ENCODE data around the gene RABGAP1L. TPM values are rescaled to one million over a fixed set of nuclear protein-coding genes. Genes with fewer than 3 reads are reported as not detected.

RABGAP1L gene
- total and polyA plus RNA-seq, 10 of the 15 experiments (the other 5 are each of a cell fraction or from before 2014, with no cell fraction given): 5.8 to 194 (median 113) TPM

DNA sequence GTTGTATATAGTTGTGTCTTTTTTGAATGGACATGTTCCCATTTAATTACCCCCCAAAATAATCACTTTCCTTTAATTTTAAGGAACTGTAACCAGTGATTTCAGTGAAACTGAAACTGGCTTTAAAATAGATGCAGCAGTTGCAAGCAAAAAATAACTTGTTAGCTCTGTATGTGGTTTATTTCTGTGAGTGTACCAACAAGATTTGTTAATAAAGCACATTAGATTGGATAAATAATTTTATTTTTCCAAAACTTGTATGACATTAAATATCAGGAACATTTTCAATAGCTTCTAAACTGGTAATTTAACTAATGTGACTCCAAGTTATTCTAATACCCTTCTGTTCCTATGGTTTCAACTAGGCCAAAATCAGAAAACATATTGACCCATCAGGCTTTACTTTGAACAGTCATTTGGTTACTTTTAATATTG lies 656.2 kb downstream of the RABGAP1L start (continued):
- TF ChIP-seq RAD21 (IDR thresholded peaks at IDR 0.05; ENCODE audit: insufficient read depth, low read depth, low read length) (no peak), POLR2AphosphoS2 (IDR thresholded peaks at IDR 0.05; ENCODE audit: low read depth, low read length) (no peak), SRF (IDR thresholded peaks at IDR 0.05; ENCODE audit: low read depth in 2 of 2, low read length in 2 of 2) (0 out of 4 replicates have a peak, but pooled peaks of 1 of the 2 experiments have one; percentile 50), HDAC6 (IDR thresholded peaks at IDR 0.05; ENCODE audit: unreplicated experiment) (no peak), BHLHE40 (IDR thresholded peaks at IDR 0.05; ENCODE audit: borderline replicate concordance in 1 of 2, low read depth in 2 of 2, low read length in 1 of 2) (peak in 1 of 2 experiments; percentile 59; a peak in 2 of 4 replicates), ESRRA (IDR thresholded peaks at IDR 0.05; ENCODE audit: low read length) (no peak), KLF5 (IDR thresholded peaks at IDR 0.05; ENCODE audit: partially characterized antibody) (no peak), PML (IDR thresholded peaks at IDR 0.05; ENCODE audit: low read length) (peak; percentile 88), ZNF24 (IDR thresholded peaks at IDR 0.05) (peak; percentile 77), TAF1 (IDR thresholded peaks at IDR 0.05; ENCODE audit: borderline replicate concordance, low read depth, low read length) (no peak), TCF7 (IDR thresholded peaks at IDR 0.05; ENCODE audit: borderline replicate concordance) (peak; percentile 66; the same call in 1 of the 2 replicates), ZBED1 (IDR thresholded peaks at IDR 0.05; ENCODE audit: borderline replicate concordance) (peak; percentile 75; the same call in 1 of the 2 replicates), RB1 (IDR thresholded peaks at IDR 0.05; ENCODE audit: borderline replicate concordance) (no peak), TCF3 (IDR thresholded peaks at IDR 0.05; ENCODE audit: borderline replicate concordance, insufficient read depth, low read depth, low read length) (no peak), POLR2AphosphoS5 (IDR thresholded peaks at IDR 0.05; ENCODE audit: low read length) (no peak), BCL11A (IDR thresholded peaks at IDR 0.05; ENCODE audit: low read depth, low read length) (peak; percentile 93), BRCA1 (IDR thresholded peaks at IDR 0.05; ENCODE audit: low read depth, low read length) (no peak), EED (IDR thresholded peaks at IDR 0.05; ENCODE audit: low read depth) (no peak), JUNB (IDR thresholded peaks at IDR 0.05) (peak; percentile 93), KDM1A (IDR thresholded peaks at IDR 0.05; ENCODE audit: borderline replicate concordance) (no peak)
- TF ChIP-seq, protein P1, sequence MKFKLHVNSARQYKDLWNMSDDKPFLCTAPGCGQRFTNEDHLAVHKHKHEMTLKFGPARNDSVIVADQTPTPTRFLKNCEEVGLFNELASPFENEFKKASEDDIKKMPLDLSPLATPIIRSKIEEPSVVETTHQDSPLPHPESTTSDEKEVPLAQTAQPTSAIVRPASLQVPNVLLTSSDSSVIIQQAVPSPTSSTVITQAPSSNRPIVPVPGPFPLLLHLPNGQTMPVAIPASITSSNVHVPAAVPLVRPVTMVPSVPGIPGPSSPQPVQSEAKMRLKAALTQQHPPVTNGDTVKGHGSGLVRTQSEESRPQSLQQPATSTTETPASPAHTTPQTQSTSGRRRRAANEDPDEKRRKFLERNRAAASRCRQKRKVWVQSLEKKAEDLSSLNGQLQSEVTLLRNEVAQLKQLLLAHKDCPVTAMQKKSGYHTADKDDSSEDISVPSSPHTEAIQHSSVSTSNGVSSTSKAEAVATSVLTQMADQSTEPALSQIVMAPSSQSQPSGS (IDR thresholded peaks at IDR 0.05; ENCODE audit: low read length): peak; percentile 98
- TF ChIP-seq, protein P2, sequence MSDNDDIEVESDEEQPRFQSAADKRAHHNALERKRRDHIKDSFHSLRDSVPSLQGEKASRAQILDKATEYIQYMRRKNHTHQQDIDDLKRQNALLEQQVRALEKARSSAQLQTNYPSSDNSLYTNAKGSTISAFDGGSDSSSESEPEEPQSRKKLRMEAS (IDR thresholded peaks at IDR 0.05; ENCODE audit: low read depth, low read length): no peak
- TF ChIP-seq, protein P3, sequence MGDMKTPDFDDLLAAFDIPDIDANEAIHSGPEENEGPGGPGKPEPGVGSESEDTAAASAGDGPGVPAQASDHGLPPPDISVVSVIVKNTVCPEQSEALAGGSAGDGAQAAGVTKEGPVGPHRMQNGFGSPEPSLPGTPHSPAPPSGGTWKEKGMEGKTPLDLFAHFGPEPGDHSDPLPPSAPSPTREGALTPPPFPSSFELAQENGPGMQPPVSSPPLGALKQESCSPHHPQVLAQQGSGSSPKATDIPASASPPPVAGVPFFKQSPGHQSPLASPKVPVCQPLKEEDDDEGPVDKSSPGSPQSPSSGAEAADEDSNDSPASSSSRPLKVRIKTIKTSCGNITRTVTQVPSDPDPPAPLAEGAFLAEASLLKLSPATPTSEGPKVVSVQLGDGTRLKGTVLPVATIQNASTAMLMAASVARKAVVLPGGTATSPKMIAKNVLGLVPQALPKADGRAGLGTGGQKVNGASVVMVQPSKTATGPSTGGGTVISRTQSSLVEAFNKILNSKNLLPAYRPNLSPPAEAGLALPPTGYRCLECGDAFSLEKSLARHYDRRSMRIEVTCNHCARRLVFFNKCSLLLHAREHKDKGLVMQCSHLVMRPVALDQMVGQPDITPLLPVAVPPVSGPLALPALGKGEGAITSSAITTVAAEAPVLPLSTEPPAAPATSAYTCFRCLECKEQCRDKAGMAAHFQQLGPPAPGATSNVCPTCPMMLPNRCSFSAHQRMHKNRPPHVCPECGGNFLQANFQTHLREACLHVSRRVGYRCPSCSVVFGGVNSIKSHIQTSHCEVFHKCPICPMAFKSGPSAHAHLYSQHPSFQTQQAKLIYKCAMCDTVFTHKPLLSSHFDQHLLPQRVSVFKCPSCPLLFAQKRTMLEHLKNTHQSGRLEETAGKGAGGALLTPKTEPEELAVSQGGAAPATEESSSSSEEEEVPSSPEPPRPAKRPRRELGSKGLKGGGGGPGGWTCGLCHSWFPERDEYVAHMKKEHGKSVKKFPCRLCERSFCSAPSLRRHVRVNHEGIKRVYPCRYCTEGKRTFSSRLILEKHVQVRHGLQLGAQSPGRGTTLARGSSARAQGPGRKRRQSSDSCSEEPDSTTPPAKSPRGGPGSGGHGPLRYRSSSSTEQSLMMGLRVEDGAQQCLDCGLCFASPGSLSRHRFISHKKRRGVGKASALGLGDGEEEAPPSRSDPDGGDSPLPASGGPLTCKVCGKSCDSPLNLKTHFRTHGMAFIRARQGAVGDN (IDR thresholded peaks at IDR 0.05): no peak
- TF ChIP-seq, protein P4, sequence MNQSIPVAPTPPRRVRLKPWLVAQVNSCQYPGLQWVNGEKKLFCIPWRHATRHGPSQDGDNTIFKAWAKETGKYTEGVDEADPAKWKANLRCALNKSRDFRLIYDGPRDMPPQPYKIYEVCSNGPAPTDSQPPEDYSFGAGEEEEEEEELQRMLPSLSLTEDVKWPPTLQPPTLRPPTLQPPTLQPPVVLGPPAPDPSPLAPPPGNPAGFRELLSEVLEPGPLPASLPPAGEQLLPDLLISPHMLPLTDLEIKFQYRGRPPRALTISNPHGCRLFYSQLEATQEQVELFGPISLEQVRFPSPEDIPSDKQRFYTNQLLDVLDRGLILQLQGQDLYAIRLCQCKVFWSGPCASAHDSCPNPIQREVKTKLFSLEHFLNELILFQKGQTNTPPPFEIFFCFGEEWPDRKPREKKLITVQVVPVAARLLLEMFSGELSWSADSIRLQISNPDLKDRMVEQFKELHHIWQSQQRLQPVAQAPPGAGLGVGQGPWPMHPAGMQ (IDR thresholded peaks at IDR 0.05; ENCODE audit: borderline replicate concordance): no peak

All from GM12878 (cell line).